GM12875 (cell line): ENCODE results near the gene ZNF10.
A peak's percentile ranks its signal among the peaks of the same experiment; 100 is the strongest.

ENCODE experiments used
- H3K4me3 ChIP-seq: one replicate; pipeline ENCODE4 v1.5.1; 2011; ENCODE audit warnings: low read depth, low read length, control low read depth
- TF ChIP-seq, protein P1 (sequence below): IDR thresholded peaks from 2 replicates; pipeline ENCODE4 v1.5.1; 2011; ENCODE audit warnings: low read depth, mild to moderate bottlenecking, control low read depth, inconsistent platforms, low read length, moderate library complexity, borderline replicate concordance; ENCODE audit not compliant: insufficient read depth

The ZNF10 gene

DNA sequence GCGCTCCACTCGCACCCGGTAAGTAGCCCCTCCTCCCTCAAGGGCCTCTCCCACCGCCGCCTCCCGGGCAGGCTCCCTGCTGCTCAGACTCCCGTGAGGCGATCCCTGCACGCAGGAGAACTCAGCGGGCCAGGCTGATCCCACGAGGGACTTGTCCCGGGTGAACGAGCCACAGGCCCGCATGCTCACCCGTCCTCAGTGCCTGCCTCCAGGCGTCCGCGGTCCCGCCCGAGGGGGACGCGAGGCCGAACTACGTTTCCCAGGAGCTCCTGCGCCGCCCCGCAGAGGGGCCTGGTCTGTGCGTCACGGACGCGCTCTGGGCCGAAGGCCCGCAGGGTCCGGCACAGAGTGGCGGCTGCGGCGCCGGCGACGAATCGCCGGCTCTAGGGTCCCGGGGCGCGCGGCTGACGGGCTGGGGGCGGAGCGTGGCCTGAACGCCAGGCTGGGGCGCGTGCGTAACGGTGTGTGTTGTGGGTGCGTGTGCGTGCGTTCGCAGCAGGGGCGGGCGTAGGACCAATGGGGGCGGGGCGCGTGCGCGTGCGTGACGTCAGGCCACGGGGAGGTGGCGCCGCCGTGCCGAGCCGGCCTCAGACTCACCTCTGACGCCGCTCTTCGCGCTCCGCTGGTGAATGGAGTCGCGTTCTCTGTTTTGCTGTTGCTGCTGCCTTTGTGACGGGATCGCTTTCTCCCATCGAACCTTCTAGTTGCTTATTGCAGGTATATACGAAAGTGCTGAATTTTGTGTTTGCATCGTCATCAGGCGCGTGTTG lies at the start of gene ZNF10, which contains the start of gene ZNF891:
Gene ZNF10 (plus strand): TSS at position 590 of the 770 bp plus-strand sequence. CDS start 13,866 bp downstream, outside the sequence.
Gene ZNF891 (minus strand): TSS at position 237 of the 770 bp plus-strand sequence. CDS start 8,356 bp downstream, outside the sequence.
- H3K4me3 ChIP-seq, result peak within 1 kb of the TSS; percentile 81
- TF ChIP-seq, protein P1, sequence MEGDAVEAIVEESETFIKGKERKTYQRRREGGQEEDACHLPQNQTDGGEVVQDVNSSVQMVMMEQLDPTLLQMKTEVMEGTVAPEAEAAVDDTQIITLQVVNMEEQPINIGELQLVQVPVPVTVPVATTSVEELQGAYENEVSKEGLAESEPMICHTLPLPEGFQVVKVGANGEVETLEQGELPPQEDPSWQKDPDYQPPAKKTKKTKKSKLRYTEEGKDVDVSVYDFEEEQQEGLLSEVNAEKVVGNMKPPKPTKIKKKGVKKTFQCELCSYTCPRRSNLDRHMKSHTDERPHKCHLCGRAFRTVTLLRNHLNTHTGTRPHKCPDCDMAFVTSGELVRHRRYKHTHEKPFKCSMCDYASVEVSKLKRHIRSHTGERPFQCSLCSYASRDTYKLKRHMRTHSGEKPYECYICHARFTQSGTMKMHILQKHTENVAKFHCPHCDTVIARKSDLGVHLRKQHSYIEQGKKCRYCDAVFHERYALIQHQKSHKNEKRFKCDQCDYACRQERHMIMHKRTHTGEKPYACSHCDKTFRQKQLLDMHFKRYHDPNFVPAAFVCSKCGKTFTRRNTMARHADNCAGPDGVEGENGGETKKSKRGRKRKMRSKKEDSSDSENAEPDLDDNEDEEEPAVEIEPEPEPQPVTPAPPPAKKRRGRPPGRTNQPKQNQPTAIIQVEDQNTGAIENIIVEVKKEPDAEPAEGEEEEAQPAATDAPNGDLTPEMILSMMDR, result no peak

DNA sequence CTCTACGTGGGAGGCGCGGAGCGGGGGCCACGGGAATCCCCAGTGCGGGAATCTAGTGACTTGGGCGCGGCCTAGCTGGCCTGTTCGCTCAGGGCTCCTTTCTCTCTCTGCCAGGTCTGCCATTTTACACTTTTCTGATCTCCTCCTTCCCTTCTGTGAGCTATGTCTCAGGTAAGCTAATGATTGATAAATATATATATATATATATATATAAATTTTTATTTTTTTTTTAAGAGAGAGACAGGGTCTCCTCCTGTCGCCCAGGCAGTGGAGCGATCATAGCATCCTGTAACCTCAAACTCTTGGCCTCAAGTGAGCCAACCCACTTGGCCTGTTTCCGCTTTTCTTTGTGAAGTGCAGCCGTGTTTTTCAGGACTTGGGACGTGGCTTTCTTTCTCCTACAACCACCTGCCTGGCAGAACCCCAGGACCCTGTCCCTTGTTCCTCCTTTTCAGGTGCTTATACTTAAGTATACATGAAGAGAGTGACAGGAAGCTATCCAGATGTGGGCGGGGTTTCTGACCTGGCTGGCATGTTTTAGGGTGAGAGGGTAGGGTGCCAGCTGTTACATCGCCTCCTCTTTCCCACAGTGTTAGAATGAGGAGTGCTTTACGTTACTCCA lies 49.2 kb upstream of the ZNF10 start:
- H3K4me3 ChIP-seq, result peak overlapping the region; percentile 70
- TF ChIP-seq, protein P1, result no peak

DNA sequence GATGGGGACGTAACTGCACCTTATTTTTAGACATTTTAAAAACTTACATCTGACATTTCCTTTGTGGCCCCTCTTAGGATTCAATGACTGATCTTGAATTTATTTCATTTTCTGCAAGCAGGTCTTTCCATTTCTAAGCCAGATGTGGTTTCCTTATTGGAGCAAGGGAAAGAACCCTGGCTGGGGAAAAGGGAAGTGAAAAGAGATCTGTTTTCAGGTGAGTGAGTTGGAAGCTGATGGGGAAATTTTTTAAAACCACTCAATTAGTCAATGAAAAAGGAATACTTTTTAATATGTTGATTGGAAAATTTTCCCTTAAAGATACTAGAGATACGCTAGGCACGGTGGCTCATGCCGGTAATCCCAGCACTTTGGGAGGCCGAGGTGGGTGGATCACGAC lies 47.1 kb upstream of the ZNF10 start:
- TF ChIP-seq, protein P1, result no peak
- H3K4me3 ChIP-seq, result no peak overlapping the region

DNA sequence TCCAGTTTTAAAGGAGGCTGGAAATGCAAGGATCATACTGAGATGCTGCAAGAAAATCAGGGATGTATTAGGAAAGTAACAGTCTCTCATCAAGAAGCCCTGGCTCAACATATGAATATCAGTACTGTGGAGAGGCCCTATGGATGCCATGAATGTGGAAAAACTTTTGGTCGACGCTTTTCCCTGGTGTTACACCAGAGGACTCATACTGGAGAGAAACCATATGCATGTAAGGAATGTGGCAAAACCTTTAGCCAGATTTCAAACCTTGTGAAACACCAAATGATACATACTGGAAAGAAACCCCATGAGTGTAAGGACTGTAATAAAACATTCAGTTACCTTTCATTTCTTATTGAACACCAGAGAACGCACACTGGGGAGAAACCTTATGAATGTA lies 24.8 kb upstream of the ZNF10 start:
- no peak overlapping the region for H3K4me3 ChIP-seq
- TF ChIP-seq, protein P1, result no peak

DNA sequence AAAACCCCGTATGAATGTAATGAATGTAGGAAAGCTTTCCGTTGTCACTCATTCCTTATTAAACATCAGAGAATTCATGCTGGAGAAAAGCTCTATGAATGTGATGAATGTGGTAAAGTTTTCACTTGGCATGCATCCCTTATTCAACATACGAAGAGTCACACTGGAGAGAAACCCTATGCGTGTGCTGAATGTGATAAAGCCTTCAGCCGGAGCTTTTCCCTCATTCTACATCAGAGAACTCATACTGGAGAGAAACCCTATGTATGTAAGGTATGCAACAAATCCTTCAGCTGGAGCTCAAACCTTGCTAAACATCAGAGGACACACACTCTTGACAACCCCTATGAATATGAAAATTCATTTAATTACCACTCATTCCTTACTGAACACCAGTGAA lies 24.2 kb upstream of the ZNF10 start:
- H3K4me3 ChIP-seq, result no peak overlapping the region

DNA sequence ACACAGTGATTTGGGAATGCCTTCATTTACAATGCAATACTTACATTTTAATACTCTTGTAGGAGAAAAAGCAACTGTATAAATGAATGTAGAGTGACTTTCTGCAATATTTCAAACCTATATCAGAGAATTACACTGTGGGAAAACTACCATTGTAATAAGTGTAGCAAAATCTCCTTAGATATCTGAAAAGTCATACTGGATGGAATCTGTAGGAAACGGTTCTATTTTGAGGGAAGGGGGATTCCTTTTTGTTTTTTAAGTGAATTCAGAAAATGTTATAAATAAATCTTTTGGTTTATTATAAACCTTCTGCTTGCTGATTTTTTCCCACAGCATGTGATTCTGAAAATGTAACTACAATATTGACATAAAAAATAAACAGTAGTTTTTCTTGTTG lies 23.3 kb upstream of the ZNF10 start:
- H3K4me3 ChIP-seq, result no peak overlapping the region
- TF ChIP-seq, protein P1, result no peak

More for the DNA sequence above, 24.2 kb upstream of the ZNF10 start:
- TF ChIP-seq, protein P1, result no peak

DNA sequence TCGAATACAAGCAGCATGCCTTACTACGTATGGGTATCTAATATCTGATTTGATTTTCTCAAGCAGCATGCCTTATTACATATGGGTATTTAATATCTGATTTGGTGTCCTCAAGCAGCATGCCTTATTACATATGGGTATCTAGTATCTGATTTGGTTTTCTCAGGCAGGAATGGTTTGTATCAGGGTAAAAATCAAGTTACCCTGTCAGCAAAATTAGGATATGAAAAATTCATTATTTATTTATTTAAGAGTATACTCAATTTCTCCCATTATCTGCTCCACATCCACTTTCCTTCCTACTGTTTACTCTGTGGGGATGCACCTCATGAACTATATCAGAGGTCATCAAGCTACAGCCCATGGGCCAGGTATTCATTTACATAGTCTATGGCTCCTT lies 22.3 kb upstream of the ZNF10 start:
- no peak overlapping the region for H3K4me3 ChIP-seq
- TF ChIP-seq, protein P1, result no peak
